GM19193 (cell line): ENCODE measurements around the gene KRTAP10-4.

Source experiments
- POLR2A ChIP-seq: IDR thresholded peaks from 4 replicates; pipeline ENCODE4 v1.6.1; 2011; ENCODE audit not compliant: insufficient read depth, insufficient read length; ENCODE audit errors: extremely low read depth

The KRTAP10-4 gene

GRCh38 chr21:44567481-44568171 lies 5.9 kb upstream of the KRTAP10-4 start:
- no peak for TF ChIP-seq POLR2A

- no peak for TF ChIP-seq POLR2A
Measured at GRCh38 chr21:44568261-44568660, 5.3 kb upstream of the KRTAP10-4 start.

GRCh38 chr21:44568667-44569556 lies 4.6 kb upstream of the KRTAP10-4 start:
- no peak for TF ChIP-seq POLR2A

GRCh38 chr21:44569861-44570517 lies 3.5 kb upstream of the KRTAP10-4 start:
- no peak for TF ChIP-seq POLR2A

GRCh38 chr21:44571296-44571695 lies 2.2 kb upstream of the KRTAP10-4 start:
- TF ChIP-seq POLR2A: no peak

- no peak for TF ChIP-seq POLR2A
Measured at GRCh38 chr21:44571844-44572782, 1.4 kb upstream of the KRTAP10-4 start.

GRCh38 chr21:44572959-44573583 lies 458 bp upstream of the KRTAP10-4 start:
- TF ChIP-seq POLR2A: no peak

- TF ChIP-seq POLR2A: no peak
Measured at GRCh38 chr21:44574457-44575306, 1.2 kb downstream of the KRTAP10-4 start.

GRCh38 chr21:44575307-44576024 lies 1.9 kb downstream of the KRTAP10-4 start:
- TF ChIP-seq POLR2A: no peak

GRCh38 chr21:44576025-44576420 lies 2.5 kb downstream of the KRTAP10-4 start:
- no peak for TF ChIP-seq POLR2A

GRCh38 chr21:44578371-44579055 lies 5.0 kb downstream of the KRTAP10-4 start:
- no peak for TF ChIP-seq POLR2A
